Esophagus (tissue), 2 donors: ENCODE data around the gene FNDC5. TPM values are rescaled to one million over a fixed set of nuclear protein-coding genes. Genes with fewer than 3 reads are reported as not detected.

Experiments used
- H3K27ac ChIP-seq, 2 donors: one replicate each; pipeline ENCODE4 v1.5.1; 2013; ENCODE audit warnings: low read depth in 2 of 2, mild to moderate bottlenecking in 2 of 2, inconsistent platforms in 1 of 2, low read length in 1 of 2, moderate library complexity in 1 of 2
- H3K27me3 ChIP-seq, 2 donors: one replicate each; pipeline ENCODE4 v1.6.1; 2013; ENCODE audit warnings: low read length in 2 of 2, control low read depth in 1 of 2, mild to moderate bottlenecking in 1 of 2; ENCODE audit not compliant: insufficient read depth in 2 of 2, control insufficient read depth in 1 of 2
- H3K36me3 ChIP-seq, 2 donors: one replicate each; pipeline ENCODE4 v1.6.1; 2013; ENCODE audit warnings: low read length in 1 of 2; ENCODE audit not compliant: control insufficient read depth in 2 of 2, insufficient read depth in 2 of 2
- H3K4me1 ChIP-seq, 2 donors: one replicate each; pipeline ENCODE4 v1.6.1; 2013; ENCODE audit warnings: low read length in 1 of 2; ENCODE audit not compliant: control insufficient read depth in 2 of 2, insufficient read depth in 2 of 2
- H3K4me3 ChIP-seq, 2 donors: one replicate each; pipeline ENCODE4 v1.5.1; 2013; ENCODE audit warnings: low read length in 2 of 2, mild to moderate bottlenecking in 2 of 2, low read depth in 1 of 2, moderate library complexity in 1 of 2
- H3K9me3 ChIP-seq, 2 donors: one replicate each; pipeline ENCODE4 v1.6.1; 2013; ENCODE audit warnings: mild to moderate bottlenecking in 2 of 2, low read depth in 1 of 2, low read length in 1 of 2, moderate library complexity in 1 of 2; ENCODE audit not compliant: control insufficient read depth in 2 of 2, insufficient read depth in 1 of 2
- WGBS, 2 donors: extraction: QIAGEN DNeasy Blood & Tissue Kit; methylation state at CpG; one replicate each; pipeline ENCODE4 v1.1.7; 2013; 5-methylcytosine and 5-hydroxymethylcytosine counted together
- polyA plus RNA-seq, 2 donors: library from polyadenylated mRNA; stranded (reverse); fragments of 200-250 nt; gene quantifications; one replicate each; pipeline ENCODE4 v1.2.3, GENCODE V29; 2013
- donor health status: healthy with polysubstance abuse.
- donor health status: Bipolar disorder and iron deficiency.

Gene FNDC5
- polyA plus RNA-seq, 2 donors: 0.53 to 0.90 TPM

DNA sequence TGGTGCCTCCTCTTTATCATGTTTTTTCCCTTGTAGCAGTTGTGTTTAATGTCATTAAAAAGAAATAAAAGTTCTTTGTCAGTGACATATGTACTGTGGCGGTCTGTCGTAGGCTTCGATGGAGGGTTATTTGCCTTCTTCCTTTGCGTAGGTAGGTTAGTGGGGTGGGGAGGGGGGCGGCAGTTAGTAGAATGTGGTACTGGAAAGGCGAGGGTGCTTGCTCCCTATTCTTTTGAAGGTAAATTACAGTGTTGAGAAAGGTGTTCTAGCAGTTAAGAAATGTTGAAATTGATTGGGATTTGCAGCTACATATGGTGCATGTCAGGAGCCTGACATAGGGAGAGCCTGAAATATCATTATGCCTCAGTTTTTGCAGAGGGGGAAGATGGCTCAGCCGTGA lies 11.9 kb downstream of the FNDC5 start:
- H3K27me3 ChIP-seq: no peaks in the 10 kb centered on the region

DNA sequence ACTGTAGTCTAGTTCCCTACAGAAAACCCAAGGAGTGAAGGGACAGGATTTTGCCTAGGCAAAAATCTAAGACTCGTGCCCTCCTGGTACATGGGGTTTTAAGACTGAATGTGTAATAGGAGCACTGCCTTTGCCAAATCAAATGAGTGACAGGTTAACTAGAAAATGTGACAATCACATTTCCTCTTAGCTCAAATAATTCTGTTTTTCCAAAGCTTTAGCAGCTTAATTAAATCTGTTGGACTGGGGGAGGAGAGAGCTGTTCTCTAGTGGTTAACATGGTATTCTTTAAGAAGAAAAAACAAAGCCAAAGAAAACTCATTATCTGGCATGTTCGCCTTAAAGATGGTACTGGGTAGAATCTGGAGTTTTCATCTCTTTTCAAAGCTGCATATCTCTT lies 12.6 kb downstream of the FNDC5 start:
- H3K36me3 ChIP-seq: peaks cover 2 to 7% of the 10 kb centered on the region in 2 donors

More for the DNA sequence above, 11.9 kb downstream of the FNDC5 start:
- WGBS, 2 donors: 93% methylated on average over 7 of the region's 7 CpGs
- no peaks in the 10 kb centered on the region for H3K9me3 ChIP-seq
- no peak overlapping the region for H3K27ac ChIP-seq
- H3K36me3 ChIP-seq: peaks cover 2 to 8% of the 10 kb centered on the region in 2 donors
- no peak overlapping the region for H3K4me3 ChIP-seq
- no peaks in the 10 kb centered on the region for H3K4me1 ChIP-seq

DNA sequence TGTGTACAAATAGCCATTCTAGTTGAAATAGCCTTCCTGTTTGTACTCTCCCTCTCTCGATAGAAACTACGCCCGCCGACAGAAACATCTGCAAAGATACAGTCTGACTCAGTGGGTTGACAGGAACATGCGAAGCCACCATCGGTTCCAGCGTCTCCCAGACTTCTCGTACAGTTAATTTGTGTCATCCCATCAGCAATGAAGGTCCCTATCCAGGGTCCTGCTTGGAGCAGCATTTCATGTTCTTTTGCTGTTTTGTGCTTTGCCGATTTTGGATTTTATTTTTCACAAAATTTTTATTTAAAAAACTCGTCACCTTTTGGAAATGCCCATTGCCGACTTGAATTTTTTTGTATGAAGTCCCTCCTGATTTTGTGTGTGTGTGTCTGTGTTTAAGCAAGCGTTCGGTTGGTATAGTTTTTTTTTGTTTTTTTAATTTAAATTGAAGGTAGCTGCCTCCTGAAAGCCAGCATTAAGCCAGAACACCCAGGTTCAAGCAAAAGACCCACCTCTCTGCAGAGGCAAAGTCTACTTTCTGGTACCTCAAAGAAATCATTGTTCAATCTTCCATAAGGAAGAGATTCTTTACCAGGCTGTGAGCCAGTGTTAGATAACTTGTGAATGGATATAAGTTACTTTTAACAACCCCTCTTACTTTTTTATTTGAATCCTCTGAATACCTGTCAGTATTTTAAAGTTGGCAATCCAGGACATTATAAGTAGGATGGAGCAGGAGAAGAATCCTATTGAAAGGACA lies 14.7 kb downstream of the FNDC5 start:
- Histone ChIP-seq H3K36me3 (peaks cover 5 to 6% of the 10 kb centered on the region in 2 donors), H3K9me3 (no peaks in the 10 kb centered on the region), H3K4me1 (no peaks in the 10 kb centered on the region), H3K27me3 (no peaks in the 10 kb centered on the region), H3K4me3 (no peak overlapping the region), H3K27ac (no peak overlapping the region)
- 89 to 95% methylated on average over 13 of the region's 13 CpGs for WGBS, 2 donors

More for the DNA sequence above, 12.6 kb downstream of the FNDC5 start:
- Histone ChIP-seq H3K9me3 (no peaks in the 10 kb centered on the region), H3K27ac (no peak overlapping the region), H3K4me1 (no peaks in the 10 kb centered on the region), H3K27me3 (no peaks in the 10 kb centered on the region), H3K4me3 (no peak overlapping the region)
- WGBS, 2 donors: 98 to 99% methylated on average over 2 of the region's 2 CpGs

DNA sequence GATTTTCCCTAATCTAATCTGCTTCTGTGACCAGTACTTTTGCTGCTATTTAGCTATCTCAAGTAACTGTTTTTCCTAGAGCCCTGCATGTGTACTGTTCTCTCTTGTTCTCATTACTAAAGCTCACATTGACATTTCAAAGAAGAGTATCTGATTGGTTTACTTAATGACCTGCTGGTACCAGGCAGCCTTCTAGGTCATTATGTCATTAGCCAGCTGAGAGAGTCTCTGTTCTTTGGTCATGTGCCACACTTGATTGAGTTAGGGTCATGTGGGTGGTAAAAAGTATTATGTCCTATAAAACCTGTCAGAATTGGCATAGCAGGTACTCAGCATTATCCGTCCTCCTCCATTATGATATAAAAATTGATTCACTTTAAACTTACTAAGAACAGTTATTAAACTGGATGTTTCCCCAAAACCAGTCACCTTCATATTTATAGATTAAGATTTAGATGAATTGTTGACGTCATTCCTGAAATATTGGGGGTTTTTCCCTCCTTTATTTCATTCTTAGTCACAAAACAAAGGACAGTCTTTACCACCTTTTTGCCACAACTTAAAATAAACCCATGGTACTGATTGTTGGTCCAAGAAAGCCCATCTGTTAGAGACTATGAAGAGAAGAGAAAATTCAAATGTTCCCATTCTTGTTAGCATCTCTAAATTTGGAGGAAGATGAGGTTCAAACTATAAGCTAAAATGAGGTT lies 22.2 kb downstream of the FNDC5 start:
- H3K36me3 ChIP-seq: peaks cover 0 to 4% of the 10 kb centered on the region in 2 donors
- H3K27ac ChIP-seq: no peak overlapping the region
- no peaks in the 10 kb centered on the region for H3K27me3 ChIP-seq
- no peaks in the 10 kb centered on the region for H3K9me3 ChIP-seq
- 41 to 45% methylated on average over 2 of the region's 2 CpGs for WGBS, 2 donors
- no peak overlapping the region for H3K4me3 ChIP-seq
- no peaks in the 10 kb centered on the region for H3K4me1 ChIP-seq

DNA sequence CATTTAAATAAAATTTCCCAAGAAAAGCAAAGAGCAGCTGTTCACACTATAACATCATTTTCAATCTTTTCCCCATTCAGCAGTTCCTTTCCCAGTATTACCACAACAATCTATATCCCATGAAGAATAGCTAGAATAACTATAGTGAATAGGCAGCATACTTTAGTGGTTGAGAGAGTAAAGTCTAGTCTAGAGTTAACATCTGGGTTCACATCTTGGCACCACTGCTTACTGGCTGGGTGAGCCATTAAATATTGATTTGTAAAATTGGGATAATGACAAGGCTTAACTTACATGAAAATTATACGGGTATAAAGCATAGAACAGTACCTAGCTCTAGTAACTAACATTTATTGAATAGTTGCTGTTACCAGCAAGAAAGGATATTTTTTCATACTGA lies 38.8 kb downstream of the FNDC5 start:
- H3K27me3 ChIP-seq: no peaks in the 10 kb centered on the region
- H3K4me3 ChIP-seq: no peak overlapping the region
- no peaks in the 10 kb centered on the region for H3K9me3 ChIP-seq
- no peaks in the 10 kb centered on the region for H3K4me1 ChIP-seq
- 64 to 83% methylated on average over 1 of the region's 1 CpG for WGBS, 2 donors
- H3K36me3 ChIP-seq: peaks cover 2 to 4% of the 10 kb centered on the region in 2 donors
- no peak overlapping the region for H3K27ac ChIP-seq

DNA sequence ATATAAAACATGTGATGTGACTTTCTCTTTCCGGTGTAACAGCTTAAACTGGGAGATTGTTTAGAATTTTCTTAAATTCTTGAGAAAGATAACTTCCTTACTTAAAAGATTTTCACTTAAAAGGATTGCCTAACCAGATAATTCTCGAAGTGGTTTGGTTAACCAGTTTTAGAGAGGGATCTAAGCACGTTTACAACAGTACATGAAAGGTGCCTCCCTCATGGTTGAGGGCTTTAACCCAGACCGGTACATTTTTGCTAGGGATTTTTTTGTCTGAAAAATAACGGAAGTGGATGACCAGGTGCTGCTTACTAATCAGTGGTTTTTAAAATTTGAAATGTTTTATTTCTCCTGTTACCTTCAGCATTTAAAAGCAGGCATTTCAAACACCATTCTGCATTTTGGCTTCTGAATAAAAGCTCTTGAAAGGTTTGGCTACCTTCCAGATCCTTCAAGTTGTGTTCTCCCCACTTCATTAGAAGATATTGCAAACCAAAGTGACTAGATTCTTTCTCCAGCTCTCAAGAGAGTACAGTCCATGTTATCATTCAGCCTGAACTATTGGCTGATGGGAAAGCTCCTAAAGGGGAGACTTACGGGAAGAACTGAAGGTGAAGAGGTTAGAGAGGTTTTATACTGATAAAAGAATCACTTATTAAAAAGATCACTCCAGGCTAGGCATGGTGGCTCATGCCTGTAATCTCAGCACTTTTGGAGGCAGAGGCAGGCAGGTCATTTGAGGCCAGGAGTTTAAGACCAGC lies 40.4 kb downstream of the FNDC5 start:
- Histone ChIP-seq H3K4me1 (no peaks in the 10 kb centered on the region), H3K27me3 (no peaks in the 10 kb centered on the region), H3K9me3 (no peaks in the 10 kb centered on the region), H3K36me3 (peaks cover 5 to 9% of the 10 kb centered on the region in 2 donors), H3K27ac (no peak overlapping the region), H3K4me3 (no peak overlapping the region)
- 88 to 91% methylated on average over 6 of the region's 6 CpGs for WGBS, 2 donors

DNA sequence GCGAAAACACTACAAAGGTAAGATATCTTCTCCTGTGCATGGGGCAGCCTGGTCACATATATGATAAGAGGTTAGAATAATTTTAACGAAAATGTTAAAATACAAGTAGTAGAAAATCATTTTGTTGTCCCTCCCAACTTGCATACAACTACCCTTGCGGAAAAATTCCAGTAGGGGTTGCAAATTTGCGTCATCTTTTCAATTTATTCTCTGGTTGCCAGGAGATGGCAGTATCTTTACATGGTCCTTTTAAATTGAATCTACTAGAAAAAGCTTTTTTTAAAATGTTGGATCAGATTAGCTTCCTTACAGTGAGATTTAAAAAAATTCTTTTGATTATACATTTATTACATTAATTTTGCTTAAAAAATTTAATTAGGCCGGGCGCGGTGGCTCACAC lies 42.4 kb downstream of the FNDC5 start:
- H3K9me3 ChIP-seq: no peaks in the 10 kb centered on the region
- no peaks in the 10 kb centered on the region for H3K27me3 ChIP-seq
- H3K27ac ChIP-seq: no peak overlapping the region
- H3K4me3 ChIP-seq: no peak overlapping the region
- peaks cover 7 to 9% of the 10 kb centered on the region in 2 donors for H3K36me3 ChIP-seq
- WGBS, 2 donors: 93 to 95% methylated on average over 7 of the region's 7 CpGs
- no peaks in the 10 kb centered on the region for H3K4me1 ChIP-seq

DNA sequence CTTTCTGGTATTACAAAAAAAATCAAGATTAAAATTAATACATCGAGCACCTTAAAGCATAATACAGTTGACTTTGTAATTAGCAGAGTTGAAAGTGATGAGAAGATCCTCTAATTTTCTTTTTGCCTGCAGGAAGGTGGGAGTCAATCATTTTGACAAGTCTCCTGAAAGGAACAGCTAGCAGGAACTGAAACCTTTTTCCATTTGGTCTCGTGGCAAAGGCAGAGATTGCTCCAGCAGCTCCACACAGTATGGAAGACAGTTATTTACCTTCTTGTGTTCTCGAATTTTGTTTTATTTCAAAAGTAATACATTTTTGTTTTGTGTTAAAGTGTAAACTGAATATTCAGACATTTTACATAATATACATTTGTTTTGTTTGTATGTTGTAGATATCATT lies 45.5 kb downstream of the FNDC5 start:
- 88% methylated on average over 3 of the region's 3 CpGs for WGBS, 2 donors
- Histone ChIP-seq H3K36me3 (peaks cover 6 to 7% of the 10 kb centered on the region in 2 donors), H3K27ac (no peak overlapping the region), H3K4me3 (no peak overlapping the region), H3K9me3 (no peaks in the 10 kb centered on the region), H3K4me1 (no peaks in the 10 kb centered on the region), H3K27me3 (no peaks in the 10 kb centered on the region)

DNA sequence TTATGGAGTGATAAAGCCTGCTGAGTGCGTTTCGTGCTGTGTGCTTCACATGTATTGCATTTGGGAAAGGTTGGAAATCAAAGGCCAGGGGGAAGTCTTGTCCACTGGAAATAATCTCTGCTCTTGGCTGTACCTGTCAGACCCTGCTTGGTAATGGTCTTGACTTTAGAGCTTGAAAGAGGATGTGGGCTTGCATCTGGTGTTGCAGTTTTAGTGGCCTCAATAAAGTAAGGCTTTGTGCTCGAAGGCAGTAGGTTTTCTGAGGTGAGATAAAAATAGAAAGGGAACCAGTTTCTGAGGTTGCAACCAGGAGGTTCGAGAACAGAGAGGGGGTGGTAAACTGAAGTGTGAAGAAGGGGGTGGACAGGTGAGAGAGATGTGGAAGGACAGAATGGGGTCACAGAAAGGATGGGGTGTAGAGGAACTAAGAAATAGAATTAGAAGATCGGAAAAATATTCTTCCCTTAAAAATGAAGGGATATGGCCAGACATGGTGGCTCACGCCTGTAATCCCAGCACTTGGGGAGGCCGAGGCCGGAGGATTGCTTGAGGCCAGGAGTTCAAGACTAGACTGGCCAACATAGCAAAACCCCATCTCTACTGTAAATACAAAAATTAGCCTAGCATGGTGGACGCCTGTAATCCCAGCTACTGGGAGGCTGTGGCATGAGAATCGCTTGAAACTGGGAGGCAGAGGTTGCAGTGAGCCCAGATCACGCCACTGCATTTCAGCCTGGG lies 51.7 kb downstream of the FNDC5 start:
- no peaks in the 10 kb centered on the region for H3K27me3 ChIP-seq
- H3K27ac ChIP-seq: no peak overlapping the region
- no peaks in the 10 kb centered on the region for H3K9me3 ChIP-seq
- WGBS, 2 donors: 66 to 68% methylated on average over 11 of the region's 11 CpGs
- no peaks in the 10 kb centered on the region for H3K36me3 ChIP-seq
- H3K4me3 ChIP-seq: peak overlapping the region in 1 of 2 donors; percentile 95
- H3K4me1 ChIP-seq: peaks cover 0 to 2% of the 10 kb centered on the region in 2 donors
